ENCODE measurements around the gene NSD2. TPM values are rescaled to one million over a fixed set of nuclear protein-coding genes. Genes with fewer than 3 reads are reported as not detected.
A peak's percentile ranks its signal among the peaks of the same experiment; 100 is the strongest.

Gene NSD2
- total and polyA plus RNA-seq, 9 of the 15 experiments (the other 6 are each of a cell fraction or from before 2014, with no cell fraction given): 6.4 to 126 (median 58.8) TPM

- Histone ChIP-seq H3K9me1 (ENCODE audit: control insufficient read depth, insufficient read depth, low read length) (peaks cover 3% of the 10 kb centered on the region), H3K9me3 (replicated peaks; ENCODE audit: control insufficient read depth, insufficient read depth, low read depth, low read length) (no peaks in the 10 kb centered on the region), H3K27ac (ENCODE audit: extremely low read depth, low read depth, low read length) (no peak overlapping the region), H2AFZ (ENCODE audit: low read depth, low read length) (no peak overlapping the region), H3K79me2 (ENCODE audit: control insufficient read depth, insufficient read depth, low read length) (peaks cover 23% of the 10 kb centered on the region), H3K36me3 (ENCODE audit: control insufficient read depth, insufficient read depth, low read length) (peaks cover 91% of the 10 kb centered on the region; the same call in 2 of the 3 replicates), H3K4me1 (replicated peaks in 1 of 2; ENCODE audit: control insufficient read depth in 2 of 2, insufficient read depth in 2 of 2, low read length in 2 of 2) (peaks cover 0 to 56% of the 10 kb centered on the region in 2 experiments; a peak in 2 of 5 replicates), H3K27me3 (ENCODE audit: control insufficient read depth in 2 of 2, insufficient read depth in 2 of 2, low read length in 2 of 2) (no peaks in the 10 kb centered on the region), H3K4me2 (ENCODE audit: insufficient read depth, low read length) (no peak overlapping the region), H3K4me3 (no peak overlapping the region), H3K9ac (ENCODE audit: insufficient read depth in 1 of 2, low read depth in 2 of 2, low read length in 2 of 2) (no peak overlapping the region), H4K20me1 (replicated peaks; ENCODE audit: control insufficient read depth, insufficient read depth, low read length) (no peaks in the 10 kb centered on the region; the same call in 1 of the 2 replicates)
- ChIA-PET CTCF (ENCODE audit: low intra/inter-chr PET ratio) (no interaction called here), POLR2A (interaction anchor here (0.6 to 1.0 kb wide), 5 partner anchors 11 to 195 kb away, joined by 3 to 4 read pairs (median 3); partner anchors contain the start of gene NELFA)
- 92% methylated on average over 24 of the region's 26 CpGs for WGBS (ENCODE audit: insufficient coverage, low coverage, missing lambda C conversion rate)
- no peak for FAIRE-seq
- no TSS peak for BruUV-seq (replicated peaks)
- ATAC-seq: no peak
- DNase-seq (ENCODE audit: extremely low read depth in 1 of 4, low spot score in 3 of 4): no peak
- intact Hi-C loops (cut with micrococcal nuclease): no loop called here
- in situ Hi-C loops (cut with MboI): no loop called here
- TF ChIP-seq RBFOX2 (IDR thresholded peaks at IDR 0.05; ENCODE audit: low read depth, low read length) (0 out of 2 replicates have a peak, but pooled peaks have one; percentile 5), STAT5B (CRISPR knock-in tag; IDR thresholded peaks at IDR 0.05) (no peak), ID3 (CRISPR knock-in tag; IDR thresholded peaks at IDR 0.05) (no peak), ID3 (tag; IDR thresholded peaks at IDR 0.05) (no peak), POLR2G (IDR thresholded peaks at IDR 0.05; ENCODE audit: low read depth, low read length) (0 out of 2 replicates have a peak, but pooled peaks have one; percentile 30), ATF4 (CRISPR knock-in tag; IDR thresholded peaks at IDR 0.05) (no peak), ZFP30 (CRISPR knock-in tag; IDR thresholded peaks at IDR 0.05; ENCODE audit: borderline replicate concordance) (no peak), VEZF1 (CRISPR knock-in tag; IDR thresholded peaks at IDR 0.05) (no peak), GTF2E2 (tag; IDR thresholded peaks at IDR 0.05) (no peak), PBX2 (CRISPR knock-in tag; IDR thresholded peaks at IDR 0.05; ENCODE audit: low read depth) (no peak), PBX2 (tag; conservative IDR thresholded peaks at IDR 0.05; ENCODE audit: low read depth) (no peak), ZNF23 (CRISPR knock-in tag; IDR thresholded peaks at IDR 0.05) (no peak)
Observed at GRCh38 chr4:1987721-1988326, 116.6 kb downstream of the NSD2 start.

Measured in K562 (cell line).